DMS79 (cell line): ENCODE results near the gene ACTR3.
"Not testable (repeated sequence)": the region's sequence is repeated elsewhere in the genome, so short reads cannot be mapped to it uniquely, and the experiment has no call there.

Source experiments
- DNase-seq: peaks from one replicate; lab custom pipeline; 2025; lab: John Stamatoyannopoulos, UW

ACTR3 gene

DNA sequence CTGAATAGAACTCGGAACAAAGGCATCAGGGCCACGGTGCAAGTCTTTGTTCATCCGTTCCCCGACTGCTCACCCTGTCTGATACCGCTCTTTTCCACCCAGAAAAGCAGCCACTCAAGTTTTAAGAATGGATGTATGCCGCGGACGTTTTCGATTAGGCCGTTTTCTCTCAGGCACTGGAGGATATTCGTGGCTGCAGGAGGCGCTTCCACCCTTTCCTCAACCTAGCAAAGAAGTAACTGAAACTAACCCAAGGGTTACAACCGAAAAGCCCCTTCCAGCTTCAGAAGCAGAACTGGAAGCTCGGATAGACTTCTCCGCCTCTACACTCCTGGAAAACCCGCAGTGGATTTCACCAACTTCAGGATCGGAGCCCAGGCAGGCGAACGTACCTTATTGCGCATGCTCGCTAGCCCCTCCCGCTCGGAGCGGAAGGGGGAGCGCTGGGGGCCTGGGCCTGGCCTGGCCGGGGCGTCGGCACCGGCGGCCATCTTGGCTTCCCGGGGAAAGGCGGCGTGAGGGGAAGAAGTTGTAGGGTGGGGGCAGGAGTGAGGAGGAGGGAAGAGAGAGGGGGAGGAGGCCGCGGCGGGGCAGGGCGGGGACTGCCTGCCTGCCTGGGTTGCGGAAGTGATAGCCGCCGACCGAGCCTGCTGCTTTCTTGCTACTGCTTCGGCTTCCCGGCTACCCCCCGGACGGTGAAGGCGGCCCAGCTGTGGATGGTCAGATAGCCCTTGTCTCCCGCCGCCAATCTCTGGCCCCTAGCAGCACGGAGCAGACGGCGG, at the start of gene ACTR3:
ACTR3 (plus strand) TSS at position 619 of the 782 bp plus-strand sequence. CDS start 191 bp downstream, outside the sequence.
- peak; percentile 98 for DNase-seq

DNA sequence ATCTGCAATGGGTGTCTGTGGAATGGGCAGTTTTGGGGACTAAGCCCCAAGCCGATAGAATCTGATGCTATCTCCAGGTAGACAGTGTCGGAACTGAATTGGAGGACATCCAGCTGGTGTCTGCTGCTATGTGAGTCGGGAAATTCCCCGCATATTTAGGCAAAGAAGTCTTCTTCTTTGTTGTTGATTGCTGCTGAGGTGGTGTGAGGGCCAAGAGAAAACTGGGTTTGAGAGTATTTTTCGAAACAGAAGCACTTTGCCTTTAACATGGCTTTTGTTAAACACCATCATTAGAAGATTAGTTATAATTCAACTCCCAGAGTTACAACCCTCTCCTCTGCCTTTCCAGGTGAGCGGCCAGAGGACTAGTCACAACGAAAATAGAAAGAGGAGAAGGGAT, 49.4 kb upstream of the ACTR3 start:
- DNase-seq, result no peak

DNA sequence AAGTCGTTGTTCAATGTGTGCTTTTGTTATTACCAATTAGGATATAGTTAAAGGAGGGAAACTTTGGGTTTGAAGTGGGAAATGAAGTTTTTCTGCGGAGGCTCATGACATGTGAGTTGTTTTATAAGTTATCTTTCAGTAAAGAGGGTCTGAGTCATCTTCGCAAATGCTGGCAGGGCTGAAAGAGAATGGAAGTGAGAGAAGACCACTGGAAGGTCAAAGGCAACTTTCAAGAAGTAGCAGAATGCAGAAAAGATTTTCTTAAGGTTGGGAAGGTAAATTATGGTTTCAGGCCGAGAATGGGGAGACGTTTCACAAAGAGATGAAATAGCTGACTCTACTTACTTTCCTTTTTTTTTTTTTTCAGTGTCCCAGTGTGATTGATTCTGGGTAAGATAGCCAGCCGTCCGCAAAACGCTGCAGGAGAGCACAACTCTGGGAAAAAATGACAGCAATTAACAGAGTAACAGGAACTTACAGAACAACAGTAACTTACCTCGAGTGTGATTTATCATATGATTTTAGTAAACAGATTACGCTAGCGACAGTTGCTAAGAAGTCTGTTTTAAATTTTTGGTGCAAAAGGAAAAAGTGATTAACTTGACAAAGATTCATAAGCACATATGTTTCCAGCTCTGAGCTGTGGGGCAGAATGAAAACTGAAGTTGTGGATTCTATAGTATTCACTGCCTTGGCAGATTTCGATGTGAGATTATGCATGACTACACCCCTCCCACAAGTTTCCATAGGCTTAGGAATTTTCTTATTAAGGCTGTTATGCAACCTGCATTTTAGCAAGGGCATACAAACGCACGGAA, 46.8 kb upstream of the ACTR3 start:
- no peak for DNase-seq

DNA sequence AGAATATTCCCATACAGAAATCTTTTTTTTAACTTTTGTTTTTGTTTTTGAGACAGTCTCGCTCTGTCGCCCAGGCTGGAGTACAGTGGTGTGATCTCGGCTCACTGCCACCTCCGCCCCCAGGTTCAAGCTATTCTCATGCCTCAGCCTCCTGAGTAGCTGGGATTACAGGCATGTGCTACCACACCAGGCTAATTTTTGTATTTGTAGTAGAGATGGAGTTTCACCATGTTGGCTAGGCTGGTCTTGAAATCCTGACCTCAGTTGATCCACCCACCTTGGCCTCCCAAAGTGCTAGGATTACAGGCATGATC, 46.2 kb upstream of the ACTR3 start:
- DNase-seq, result not testable (repeated sequence)

DNA sequence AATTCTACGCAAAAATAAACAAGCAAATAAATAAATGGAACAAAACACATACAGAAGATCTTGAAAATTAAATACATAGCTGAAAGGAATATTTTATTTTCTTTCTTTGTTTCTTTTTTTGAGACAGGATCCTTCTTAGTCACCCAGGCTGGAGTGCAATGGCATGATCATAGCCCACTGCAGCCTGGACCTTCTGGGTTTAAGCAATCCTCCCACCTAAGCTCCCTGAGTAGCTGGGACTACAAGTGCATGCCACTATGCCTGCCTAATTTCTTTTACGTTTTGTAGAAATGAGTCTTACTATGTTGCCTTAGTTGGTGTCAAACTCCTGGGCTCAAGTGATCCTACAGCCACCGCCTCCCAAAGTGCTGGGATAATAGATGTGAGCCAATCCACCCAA, 44.6 kb upstream of the ACTR3 start:
- no peak for DNase-seq

DNA sequence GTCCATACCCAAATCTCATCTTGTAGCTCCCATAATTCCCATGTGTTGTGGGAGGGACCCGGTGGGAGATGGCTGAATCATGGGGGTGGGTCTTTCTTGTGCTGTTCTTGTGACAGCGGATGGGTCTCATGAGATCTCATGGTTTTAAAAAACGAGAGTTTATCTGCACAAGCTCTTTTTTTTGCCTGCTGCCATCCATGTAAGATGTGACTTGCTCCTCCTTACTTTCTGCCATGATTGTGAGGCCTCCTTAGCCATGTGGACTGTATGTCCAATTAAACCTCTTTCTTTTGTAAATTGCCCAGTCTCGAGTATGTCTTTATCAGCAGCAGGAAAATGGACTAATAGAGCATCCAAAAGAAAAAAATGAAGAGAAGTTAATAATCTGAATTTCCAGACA, 44.1 kb upstream of the ACTR3 start:
- not testable (repeated sequence) for DNase-seq

DNA sequence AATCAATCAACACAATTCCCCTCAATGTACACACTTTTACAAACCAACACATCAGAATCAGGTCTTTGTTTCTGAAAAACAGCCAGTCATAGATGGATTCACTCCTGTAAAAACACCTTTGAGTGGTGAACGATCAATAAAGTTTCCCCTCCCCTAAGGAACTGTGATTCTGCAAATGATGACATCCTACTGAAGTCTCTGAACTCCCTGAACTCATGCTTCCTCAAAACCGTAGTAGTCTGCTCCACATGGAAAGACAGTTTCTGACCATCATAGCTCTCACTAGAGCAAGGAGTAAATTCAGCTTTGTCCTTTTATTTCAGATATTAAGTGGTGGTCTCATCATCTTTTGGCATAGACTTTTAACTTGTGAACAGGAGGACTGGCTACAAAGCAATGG, 43.5 kb upstream of the ACTR3 start:
- no peak for DNase-seq

DNA sequence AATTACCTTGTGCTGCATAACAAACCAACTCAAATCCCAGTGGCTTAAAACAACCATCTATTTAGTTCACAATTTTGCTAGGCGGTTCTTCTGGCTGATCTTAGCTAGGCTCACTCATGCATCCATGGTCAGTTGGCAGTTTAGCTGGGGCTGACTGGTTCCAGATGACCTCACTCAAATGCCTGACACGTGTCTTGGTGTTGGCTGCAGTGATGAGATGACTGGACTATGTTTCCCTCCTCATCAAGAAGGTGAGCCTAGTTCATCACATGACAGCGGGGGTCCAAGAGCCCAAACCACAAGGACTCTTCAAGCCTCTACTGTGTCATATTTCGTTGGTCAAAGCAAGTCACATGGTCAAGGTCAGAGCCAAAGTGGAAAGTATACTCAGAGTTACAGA, 42.7 kb upstream of the ACTR3 start:
- DNase-seq, result no peak

DNA sequence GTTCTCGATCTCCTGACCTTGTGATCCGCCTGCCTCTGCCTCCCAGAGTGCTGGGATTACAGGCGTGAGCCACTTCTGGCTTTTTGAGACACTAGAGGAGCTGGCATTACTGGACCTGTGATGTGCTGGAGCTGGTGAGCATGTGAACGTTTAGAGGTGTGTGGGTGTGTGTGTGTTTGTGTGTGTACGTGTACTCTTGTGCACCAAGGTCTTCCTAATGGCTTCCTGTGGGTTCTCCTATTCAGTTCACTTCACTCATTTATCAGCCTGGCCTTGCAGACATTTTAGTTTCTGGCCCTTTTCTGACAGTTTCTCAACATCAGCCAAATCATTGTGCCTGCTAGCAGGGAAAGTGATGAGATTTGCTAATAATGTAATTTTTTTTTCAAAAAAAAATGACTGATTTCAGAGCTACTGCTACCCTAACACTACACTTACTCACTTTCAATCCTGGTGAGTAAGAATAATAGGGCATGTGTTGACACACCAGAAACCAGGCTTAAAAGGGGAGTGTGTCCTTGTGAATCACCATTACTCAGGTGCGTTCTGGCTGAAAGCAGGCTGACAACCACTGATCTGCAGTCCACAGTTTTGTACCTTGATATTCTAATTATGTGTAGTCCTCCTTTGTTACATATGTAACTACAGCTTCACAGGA, 41.0 kb upstream of the ACTR3 start:
- no peak for DNase-seq

DNA sequence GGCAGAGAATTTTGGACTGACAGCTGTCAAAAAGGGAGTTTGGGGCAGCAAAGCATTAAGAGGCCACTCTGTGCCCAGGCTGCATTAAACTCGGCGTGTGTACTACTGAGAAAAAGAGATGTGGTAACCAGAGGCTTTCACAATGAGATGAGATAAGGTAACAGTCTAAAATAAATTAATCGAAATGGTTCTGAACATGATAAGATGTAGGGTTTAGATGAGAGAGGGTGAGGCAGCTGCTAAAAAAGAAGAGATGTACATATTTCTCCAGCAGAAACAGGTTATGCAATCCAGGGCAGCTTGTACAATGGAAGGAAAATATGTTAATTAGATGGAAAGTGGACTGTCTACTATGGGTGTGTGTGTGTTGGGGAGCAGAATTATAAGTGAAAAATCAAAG, 39.2 kb upstream of the ACTR3 start:
- DNase-seq, result no peak

DNA sequence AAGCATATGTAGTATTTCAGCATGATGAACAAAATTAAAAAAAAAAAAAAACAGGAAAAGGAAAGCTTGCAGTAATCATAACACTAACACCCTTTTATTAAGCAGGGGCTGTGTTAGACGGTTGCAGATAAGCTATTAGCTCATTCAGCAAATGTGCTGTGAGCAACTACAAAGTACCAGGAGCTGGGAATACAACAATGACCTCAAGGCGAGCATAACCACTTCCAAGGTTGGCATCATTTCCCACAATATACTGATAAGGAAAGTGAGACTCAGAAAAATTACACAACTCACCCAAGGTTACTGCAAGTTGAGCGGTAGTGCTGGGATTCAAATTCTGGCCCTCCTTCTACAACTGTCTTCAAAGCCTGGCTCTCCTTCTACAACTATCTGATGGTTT, 38.2 kb upstream of the ACTR3 start:
- no peak for DNase-seq

DNA sequence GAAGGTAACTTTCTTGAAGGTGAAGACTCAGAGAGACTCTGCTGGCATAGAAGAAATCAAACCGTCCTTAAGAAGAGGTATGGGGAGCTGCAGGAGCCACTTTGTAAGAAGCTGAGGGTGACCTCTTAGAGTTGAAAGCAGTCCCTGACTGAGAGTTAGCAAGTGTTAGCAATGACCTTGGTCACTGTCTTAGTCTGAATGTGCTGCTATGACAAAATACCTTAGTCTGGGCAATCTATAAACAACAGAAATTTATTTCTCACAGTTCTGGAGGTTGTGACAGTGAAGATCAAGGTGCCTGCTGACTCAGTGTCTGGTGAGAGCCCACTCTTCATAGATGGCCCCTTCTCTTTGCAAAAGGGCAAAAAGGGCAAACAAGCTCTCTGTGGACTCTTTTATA, 35.7 kb upstream of the ACTR3 start:
- DNase-seq, result no peak

DNA sequence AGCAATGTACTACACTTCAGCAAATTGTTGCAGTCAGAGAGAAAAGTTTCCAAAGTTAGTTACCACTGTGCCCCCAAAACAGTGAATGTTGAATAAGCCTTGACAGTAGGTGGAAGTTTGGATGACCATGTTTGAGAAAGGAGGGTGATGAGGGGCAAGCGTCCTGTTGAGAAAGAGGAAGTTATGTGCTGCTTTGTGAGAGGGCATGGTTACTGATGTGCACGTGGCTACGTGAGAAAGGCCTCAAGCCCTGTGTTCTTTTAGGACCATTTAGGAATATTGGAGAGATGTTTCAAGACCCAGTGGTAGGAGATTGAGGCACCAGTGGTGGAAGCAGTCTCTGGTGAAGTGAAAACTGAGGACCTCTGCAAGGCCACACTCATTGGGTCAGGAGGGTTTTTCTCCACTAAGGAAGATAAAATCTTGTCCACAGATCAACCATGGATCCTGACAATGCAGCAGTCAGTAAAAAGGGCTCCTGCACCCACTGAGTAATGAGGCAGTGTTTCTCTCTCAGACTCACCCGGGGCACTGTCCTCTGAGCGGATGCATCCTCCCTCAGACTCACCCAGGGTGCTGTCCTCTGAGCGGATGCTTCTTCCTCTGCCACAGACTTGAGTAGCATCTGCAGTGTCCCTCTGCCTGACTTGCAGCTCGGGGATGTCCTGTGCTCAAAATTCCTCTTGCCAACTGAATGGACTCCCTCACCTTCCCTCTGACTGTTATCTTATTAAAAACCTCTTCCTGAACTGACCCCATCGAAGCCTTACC, 34.7 kb upstream of the ACTR3 start:
- DNase-seq, result no peak

DNA sequence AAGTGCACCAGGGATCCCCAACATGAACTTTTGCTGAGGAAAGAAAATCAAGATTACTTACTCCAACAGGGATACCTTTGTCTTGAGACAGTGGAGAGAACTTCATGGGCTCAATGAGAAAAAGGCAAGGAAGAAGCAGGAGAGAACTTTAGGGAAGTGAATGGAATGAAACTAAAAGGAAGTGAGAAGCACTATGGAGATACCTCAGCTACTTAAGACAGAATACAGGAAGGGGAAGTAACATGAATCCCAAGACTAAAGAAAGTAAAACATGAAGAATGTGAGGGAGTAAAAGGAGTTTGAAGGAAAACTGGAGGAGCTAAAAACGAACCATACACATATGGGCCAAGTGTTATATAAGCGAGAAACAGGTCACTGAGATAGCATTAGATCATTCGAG, 32.4 kb upstream of the ACTR3 start:
- no peak for DNase-seq

DNA sequence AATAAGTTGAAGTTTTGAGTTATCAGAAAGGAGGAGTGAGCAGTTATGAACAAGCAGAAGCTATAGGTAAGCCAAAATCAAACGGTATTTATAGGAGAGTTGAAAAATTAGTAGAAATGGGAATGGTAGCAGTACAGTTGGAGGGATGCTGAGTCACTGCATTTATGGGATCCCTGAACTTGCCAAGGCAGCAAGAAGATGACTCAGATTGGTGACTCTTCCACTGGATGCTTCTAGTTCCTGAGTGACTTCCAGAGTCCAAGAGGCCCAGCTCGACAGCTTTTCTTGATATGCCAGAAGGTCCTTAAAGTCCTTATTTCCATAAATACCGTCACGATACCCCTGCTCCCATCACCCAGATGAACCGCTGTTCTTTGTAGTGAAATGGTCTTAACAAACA, 31.1 kb upstream of the ACTR3 start:
- no peak for DNase-seq

DNA sequence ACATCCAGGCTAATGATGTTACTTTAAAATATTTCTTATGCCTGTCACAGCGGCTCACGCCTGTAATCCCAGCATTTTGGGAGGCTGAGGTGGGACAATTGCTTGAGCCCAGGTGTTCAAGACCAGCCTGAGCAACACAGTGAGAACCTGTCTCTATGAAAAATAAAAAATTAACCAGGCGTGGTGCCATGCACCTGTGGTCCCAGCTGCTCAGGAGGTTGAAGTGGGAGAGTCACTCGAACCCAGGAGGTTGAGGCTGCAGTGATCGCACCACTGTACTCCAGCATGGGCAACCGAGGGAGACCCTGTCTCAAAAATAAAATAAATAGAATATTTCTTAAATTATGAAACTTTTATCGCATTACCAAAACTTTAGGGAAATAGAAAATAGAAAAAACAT, 28.1 kb upstream of the ACTR3 start:
- no peak for DNase-seq

DNA sequence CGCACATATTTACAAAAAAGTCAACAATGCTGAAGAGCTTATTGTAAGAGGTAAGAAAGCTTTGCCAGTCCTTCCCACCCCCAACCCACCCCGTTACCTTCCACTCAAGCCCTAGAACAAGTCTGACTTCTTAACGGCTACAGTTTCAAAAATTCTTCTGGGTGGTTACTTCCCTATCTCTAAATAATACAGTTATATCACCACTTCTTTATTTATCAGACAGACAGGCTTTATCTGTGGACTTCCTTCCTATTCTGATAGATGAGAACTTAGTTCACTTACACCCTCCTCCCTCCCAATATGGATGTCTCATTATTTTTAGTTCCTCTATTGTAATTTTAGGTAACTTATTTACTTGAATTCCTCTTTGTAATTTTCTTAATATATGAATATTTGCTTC, 26.7 kb upstream of the ACTR3 start:
- DNase-seq, result no peak

DNA sequence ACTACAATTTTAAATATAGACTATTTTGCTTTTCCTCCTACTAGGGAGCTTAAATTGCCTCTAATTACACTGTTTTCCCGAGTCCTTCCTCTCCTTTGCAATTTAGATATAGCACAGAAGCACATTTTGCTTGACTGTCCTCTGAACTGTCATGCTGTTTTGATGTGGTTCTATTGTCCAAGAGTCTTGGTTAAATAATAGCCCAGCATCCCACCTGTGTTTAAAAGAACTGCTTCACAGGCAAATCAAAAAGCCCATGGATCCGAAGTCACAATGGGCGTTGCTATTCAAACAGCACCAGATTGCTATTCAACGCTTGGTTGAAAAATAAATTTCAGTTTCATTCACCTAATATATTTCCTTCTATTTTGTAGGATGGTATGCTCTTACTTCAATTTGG, 22.3 kb upstream of the ACTR3 start:
- no peak for DNase-seq

DNA sequence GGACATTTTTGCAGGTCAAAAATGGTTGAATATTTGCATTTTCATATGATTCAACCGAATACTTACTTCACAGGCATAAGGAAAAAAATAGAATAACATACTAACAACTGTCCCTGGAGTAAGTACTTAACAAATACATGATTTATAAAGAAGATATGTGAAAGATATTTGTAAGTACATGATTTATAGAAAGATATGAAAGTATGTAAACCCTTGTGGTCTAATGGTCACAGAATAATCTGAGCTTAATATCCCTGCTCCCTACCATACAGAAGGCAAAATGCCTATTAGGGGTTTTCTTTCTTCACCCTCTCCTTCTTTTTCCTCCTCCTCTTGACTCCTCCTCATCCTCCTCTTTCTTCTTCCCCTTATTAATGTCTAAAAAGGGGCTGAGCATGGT, 20.6 kb upstream of the ACTR3 start:
- DNase-seq, result no peak

DNA sequence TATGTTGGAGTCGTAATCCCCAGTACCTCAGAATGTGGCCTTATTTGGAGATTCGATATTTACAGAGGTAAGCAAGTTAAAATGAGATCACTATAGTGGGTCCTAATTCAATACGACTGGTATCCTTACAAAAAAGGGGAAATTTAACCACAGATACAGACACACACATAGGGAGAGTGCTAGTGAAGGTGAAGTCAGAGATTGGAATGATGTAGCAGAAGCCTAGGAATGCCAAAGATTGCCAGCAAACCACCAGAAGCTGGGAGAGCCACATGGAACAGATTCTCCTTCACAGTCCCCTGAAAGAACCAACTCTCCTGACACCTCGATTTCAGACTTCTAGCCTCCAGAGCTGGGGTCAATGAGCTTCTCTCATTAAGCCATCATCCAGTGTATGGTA, 17.7 kb upstream of the ACTR3 start:
- DNase-seq, result no peak

DNA sequence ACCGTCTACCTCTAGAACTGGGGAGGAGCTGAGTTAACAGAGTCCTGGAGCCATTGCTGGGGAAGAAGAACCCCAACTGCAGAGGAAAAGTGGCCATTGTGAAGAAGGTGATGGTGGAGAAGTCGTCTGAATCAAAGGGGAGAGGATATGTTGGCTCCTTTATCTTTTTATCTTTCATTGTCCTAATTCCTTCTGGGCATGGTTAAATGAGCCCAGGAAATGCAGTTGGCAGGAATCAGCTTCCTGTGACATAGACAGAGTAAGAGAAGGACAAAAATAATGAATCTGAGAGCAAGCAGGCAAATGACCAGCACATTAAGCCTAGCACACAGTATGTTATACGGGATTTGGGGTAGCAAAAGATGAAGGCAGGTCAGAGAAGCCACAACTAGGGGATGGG, 16.0 kb upstream of the ACTR3 start:
- DNase-seq, result no peak

DNA sequence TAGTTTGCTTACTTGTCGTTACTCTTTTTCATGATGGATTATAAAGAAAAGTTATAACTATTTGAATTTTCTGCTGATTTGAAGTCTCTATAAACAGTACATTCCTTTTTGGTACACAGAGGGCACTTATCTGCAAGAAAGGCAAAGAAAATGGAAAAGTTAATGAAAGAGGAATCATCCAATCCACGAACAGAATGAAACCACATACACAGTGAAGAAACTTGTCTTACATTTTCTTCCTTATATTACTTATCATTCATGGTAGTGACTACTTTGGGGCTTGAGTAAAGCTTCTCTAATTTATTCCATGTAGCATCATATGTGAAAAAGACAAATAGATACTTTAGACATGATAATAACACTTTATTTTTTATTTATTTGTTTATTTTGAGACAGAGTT, 14.8 kb upstream of the ACTR3 start:
- no peak for DNase-seq
